ENCODE data around the gene TBX10.
"Not testable (repeated sequence)": the region's sequence is repeated elsewhere in the genome, so short reads cannot be mapped to it uniquely, and the experiment has no call there.

TBX10 gene

DNA sequence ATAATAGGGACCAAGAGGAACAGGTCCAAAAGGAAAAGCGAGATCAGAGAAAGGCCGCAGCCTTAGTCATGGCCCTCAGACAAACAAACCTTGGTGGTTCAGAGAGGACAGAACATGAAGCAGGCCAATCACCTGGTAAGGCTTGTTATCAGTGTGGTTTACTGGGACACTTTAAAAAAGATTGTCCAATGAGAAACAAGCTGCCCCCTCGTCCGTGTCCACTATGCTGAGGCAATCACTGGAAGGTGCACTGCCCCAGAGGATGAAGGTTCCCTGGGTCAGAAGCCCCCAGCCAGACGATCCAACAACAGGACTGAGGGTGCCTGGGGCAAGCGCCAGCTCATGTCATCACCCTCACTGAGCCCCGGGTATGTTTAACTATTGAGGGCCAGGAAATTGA, 16.7 kb downstream of the TBX10 start:
- in situ Hi-C loops (cut with HindIII; ENCODE audit: low pct_ligation_motif_present, low pct_unique_long_range_greater_than_20kb, low sequenced_read_pairs); DNase-seq: not testable (repeated sequence)

DNA sequence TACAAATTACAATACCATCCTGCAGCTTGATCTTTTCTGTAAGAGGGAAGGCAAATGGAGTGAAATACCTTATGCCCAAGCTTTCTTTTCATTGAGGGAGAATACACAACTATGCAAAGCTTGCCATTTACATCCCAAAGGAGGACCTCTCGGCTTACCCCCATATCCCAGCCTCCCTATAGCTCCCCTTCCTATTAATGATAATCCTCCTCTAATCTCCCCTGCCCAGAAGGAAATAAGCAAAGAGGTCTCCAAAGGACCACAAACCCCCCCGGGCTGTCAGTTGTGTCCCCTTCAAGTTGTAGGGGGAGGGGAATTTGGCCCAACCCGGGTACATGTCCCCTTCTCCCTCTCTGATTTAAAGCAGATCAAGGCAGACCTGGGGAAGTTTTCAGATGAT, 17.6 kb downstream of the TBX10 start:
- DNase-seq; in situ Hi-C loops (cut with HindIII; ENCODE audit: low pct_ligation_motif_present, low pct_unique_long_range_greater_than_20kb, low sequenced_read_pairs): not testable (repeated sequence)

GRCh38 chr11:67620621-67621020, 18.9 kb downstream of the TBX10 start:
- not testable (repeated sequence) for DNase-seq

DNA sequence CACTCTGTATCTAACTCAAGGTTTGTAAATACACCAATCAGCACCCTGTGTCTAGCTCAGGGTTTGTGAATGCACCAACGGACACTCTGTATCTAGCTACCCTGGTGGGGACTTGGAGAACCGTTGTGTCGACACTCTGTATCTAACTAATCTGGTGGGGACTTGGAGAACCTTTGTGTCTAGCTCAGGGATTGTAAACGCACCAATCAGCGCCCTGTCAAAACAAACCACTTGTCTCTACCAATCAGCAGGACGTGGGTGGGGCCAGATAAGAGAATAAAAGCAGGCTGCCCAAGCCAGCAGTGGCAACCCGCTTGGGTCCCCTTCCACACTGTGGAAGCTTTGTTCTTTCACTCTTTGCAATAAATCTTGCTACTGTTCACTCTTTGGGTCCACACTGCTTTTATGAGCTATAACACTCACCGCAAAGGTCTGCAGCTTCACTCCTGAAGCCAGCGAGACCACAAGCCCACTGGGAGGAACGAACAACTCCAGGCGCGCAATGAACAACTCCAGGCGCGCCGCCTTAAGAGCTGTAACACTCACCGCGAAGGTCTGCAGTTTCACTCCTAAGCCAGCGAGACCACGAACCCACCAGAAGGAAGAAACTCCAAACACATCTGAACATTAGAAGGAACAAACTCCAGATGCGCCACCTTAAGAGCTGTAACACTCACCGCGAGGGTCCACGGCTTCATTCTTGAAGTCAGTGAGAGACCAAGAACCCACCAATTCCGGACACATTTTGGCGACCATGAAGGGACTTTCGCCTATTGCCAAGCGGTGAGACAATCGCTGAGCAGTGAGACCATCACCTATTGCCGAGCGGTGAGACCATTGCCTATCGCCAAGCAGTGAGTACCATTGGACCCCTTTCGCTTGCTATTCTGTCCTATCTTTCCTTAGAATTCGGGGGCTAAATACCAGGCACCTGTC, 19.6 kb downstream of the TBX10 start:
- in situ Hi-C loops (cut with HindIII; ENCODE audit: low pct_ligation_motif_present, low pct_unique_long_range_greater_than_20kb, low sequenced_read_pairs); DNase-seq: not testable (repeated sequence)

More at GRCh38 chr11:67620621-67621020, 18.9 kb downstream of the TBX10 start:
- in situ Hi-C loops (cut with HindIII; ENCODE audit: low pct_ligation_motif_present, low pct_unique_long_range_greater_than_20kb, low sequenced_read_pairs) = not testable (repeated sequence)

- in situ Hi-C loops (cut with HindIII; ENCODE audit: low pct_ligation_motif_present, low pct_unique_long_range_greater_than_20kb, low sequenced_read_pairs); DNase-seq: not testable (repeated sequence)
Measured at GRCh38 chr11:67618901-67619659, 20.5 kb downstream of the TBX10 start.

DNA sequence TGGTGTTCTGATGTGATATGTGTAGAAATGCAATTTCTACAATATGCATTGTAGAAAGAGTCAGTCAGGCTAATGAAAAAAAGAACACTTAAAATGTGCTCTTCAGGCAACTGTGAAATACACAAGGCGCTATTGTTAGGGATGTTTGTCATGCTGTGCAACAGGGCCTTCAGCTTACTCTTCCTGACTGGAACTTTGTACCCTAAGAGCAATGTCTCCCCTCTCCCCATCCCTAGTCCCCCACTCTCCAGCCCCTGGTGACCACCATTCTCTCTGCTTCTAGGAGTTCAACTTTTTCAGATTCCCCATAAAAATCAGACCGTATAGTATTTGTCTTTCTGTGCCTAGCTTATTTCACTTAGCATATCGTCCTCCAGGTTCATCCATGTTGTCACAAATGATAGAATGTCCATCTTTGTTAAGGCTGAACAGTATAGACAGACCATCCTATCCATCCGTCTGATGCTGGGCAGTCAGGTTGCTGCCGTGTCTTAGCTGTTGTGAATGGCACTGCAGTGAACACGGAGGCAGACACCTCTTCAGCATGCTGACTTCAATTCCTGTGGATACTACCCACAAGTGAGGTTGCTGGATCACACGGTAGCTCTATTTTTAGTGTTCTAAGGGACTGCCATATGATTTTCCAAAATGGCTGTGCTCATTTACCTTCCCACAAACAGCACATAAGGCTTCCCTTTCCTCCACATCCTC, 22.2 kb downstream of the TBX10 start:
- in situ Hi-C loops (cut with HindIII; ENCODE audit: low pct_ligation_motif_present, low pct_unique_long_range_greater_than_20kb, low sequenced_read_pairs) = no loop called here
- DNase-seq = no peak

DNA sequence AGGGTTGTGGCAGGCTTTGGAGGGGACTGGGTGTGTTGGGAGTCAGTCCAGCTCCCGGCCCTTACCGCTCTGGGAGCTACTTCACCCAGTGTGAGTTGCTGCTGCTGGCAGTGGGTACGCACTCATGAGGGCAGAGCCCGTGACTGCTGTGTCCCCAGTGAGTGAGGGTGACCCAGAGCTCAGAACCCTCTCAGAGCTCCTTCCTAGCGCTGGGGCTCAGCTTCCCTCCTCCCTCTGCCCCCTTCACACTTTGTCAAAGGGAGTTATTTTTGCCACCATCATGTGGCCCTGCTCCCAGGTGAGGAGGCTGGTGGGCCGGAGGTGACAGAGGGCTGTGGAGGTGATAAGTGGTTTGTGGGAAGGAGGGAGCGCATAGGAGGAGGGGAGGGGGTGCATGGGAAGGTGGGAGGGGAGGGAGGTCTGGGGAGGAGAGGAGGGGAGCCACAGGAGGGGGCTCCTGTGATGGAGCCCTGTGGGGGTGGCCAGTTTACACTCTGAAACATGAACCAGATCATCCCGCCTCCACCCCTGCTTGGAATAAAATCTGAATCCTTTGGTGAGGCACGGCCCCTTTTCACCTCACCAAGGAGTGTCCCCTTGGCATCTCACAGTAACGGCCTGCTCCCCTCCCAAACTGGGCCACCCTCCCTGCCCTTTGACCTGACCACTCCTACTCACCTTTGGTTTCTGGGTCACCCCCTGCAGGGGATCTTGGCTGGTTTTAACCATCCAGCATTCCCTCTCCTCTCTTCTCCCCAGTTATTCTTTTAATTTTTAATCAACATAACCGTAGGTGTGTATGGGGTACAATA, 22.9 kb downstream of the TBX10 start:
- DNase-seq = no peak
- in situ Hi-C loops (cut with HindIII; ENCODE audit: low pct_ligation_motif_present, low pct_unique_long_range_greater_than_20kb, low sequenced_read_pairs) = no loop called here

DNA sequence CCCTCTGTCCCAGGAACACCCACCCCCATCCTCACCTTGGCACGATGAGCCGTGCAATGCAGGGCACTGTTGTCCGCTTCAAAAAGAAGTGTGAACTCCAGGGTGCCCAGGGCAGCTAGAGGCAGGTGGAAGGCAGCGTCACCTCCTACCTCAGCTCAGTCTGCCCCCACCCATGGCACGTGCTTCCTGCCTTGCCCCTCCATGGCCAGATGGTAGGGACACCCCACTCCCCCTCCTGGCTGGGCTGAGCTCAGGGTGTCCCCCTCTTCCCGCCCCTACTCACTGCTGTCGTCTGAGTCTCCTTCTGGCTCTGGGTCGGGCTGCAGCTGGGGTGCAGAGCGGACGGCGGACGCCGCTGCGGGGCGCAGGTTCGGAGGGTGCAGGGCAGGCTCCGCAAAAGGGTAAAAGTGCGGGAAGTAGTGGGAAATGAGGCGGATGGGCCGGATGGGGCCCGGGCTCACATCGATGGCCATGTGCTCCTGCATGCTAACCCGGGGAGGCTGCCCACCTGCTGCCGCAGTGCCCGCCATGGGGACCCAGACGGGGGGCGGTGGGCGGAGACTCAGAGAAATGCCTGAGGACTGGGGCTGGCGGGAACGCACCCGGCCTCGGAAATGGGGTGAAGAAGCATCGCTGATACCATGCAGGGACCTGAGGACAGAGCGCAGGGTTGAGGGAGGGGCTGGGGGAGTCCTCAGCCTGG, 23.7 kb downstream of the TBX10 start:
- DNase-seq = no peak
- in situ Hi-C loops (cut with HindIII; ENCODE audit: low pct_ligation_motif_present, low pct_unique_long_range_greater_than_20kb, low sequenced_read_pairs) = no loop called here

GRCh38 chr11:67614730-67615714, 24.5 kb downstream of the TBX10 start:
- DNase-seq = peak; percentile 43
- in situ Hi-C loops (cut with HindIII; ENCODE audit: low pct_ligation_motif_present, low pct_unique_long_range_greater_than_20kb, low sequenced_read_pairs) = no loop called here

DNA sequence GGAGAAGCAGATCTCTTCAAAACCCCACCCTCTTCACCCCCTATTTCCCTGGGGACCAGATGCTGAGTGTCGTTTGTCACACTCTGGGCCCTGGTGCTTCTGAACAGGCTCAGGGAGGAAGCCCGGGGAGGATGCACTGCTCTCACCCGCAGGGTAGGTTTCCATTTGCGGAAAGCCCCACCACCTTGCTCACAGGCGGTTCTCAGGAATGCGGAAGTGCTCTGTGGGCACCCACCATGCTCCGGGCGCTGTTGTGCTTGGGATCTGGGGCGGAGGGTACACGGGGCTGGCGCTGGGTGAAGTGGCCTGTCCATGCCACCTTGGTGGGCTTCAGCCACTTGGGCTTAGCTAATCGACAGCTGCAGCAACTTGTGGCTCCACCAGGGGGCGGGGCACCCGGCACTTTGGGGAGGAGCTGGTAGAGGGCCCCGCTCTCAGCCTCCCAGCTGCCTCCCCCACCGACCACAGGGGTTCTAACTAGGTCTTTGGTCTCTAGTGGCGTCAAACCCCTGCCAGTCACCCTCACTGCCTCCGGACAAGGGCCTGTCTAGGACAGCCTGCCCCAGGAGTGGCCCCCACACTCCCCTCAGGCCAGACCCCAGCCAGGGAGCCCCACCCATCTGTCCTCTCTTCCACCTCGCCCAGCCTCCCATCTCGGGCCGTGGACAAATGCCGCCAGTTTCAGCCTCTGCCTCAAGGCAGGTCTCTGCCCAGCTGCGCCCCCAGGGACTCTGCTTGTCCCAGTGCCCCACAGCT, 25.4 kb downstream of the TBX10 start:
- peak; percentile 31 for DNase-seq
- in situ Hi-C loops (cut with HindIII; ENCODE audit: low pct_ligation_motif_present, low pct_unique_long_range_greater_than_20kb, low sequenced_read_pairs) = no loop called here

- in situ Hi-C loops (cut with HindIII; ENCODE audit: low pct_ligation_motif_present, low pct_unique_long_range_greater_than_20kb, low sequenced_read_pairs) = no loop called here
- no peak for DNase-seq
Measured at GRCh38 chr11:67613313-67613959, 26.1 kb downstream of the TBX10 start.

DNA sequence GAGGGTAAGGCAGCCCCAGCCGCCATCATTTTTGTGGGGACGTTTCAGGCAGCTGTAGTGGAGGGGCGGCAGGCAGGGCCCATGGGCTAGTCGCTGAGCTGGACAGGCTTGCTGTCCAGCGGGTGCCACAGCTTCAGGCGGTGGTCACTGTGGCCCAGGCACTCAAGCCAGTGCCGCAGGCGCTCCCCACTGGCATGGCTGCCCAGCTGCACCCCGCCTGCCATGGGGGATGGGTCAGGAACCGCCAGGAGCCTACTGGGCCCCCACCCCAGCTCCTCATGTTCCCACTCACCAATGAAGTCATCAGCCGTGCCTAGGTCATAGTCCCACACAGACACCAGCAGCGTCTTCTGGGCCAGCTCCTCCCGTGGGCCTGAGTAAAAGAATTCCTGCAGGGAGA, 26.8 kb downstream of the TBX10 start:
- in situ Hi-C loops (cut with HindIII; ENCODE audit: low pct_ligation_motif_present, low pct_unique_long_range_greater_than_20kb, low sequenced_read_pairs) = no loop called here
- no peak for DNase-seq

GRCh38 chr11:67611704-67612587, 27.6 kb downstream of the TBX10 start:
- DNase-seq = no peak
- in situ Hi-C loops (cut with HindIII; ENCODE audit: low pct_ligation_motif_present, low pct_unique_long_range_greater_than_20kb, low sequenced_read_pairs) = no loop called here

GRCh38 chr11:67611165-67611564, 28.4 kb downstream of the TBX10 start:
- DNase-seq = no peak
- in situ Hi-C loops (cut with HindIII; ENCODE audit: low pct_ligation_motif_present, low pct_unique_long_range_greater_than_20kb, low sequenced_read_pairs) = no loop called here
